Endothelial cell of umbilical vein (primary cell): ENCODE results near the gene B3GALT5. TPM values are rescaled to one million over a fixed set of nuclear protein-coding genes. Genes with fewer than 3 reads are reported as not detected.

ENCODE experiments used
- BruUV-seq: library from RNA; stranded (reverse); fragments of 400-500 nt; replicated peaks from 2 replicates; lab custom pipeline; 2021; lab: Mats Ljungman, UMichigan
- CTCF ChIA-PET: fragments of 300-600, 350-600 bp; sonication (Branson Sonifier 250); formaldehyde crosslinking; loops from one replicate; lab custom pipeline; 2021; ENCODE audit warnings: antibody characterized with exemption, inconsistent platforms; lab: Charles Lee
- POLR2A ChIA-PET: fragments of 300-600, 350-600 bp; sonication (Branson Sonifier 250); formaldehyde crosslinking; loops from one replicate; lab custom pipeline; 2021; ENCODE audit warnings: antibody characterized with exemption, inconsistent platforms; lab: Charles Lee
- DNase-seq: peaks from one replicate; pipeline ENCODE4 v3.0.0-alpha.2; 2011; ENCODE audit warnings: low read depth, low spot score
- FAIRE-seq: peaks from 2 replicates; lab custom pipeline; 2011; peaks lifted over from hg19 to GRCh38; lab: Jason Lieb, UNC
- H2AFZ ChIP-seq: 2 replicates; pipeline ENCODE4 v1.6.0; 2012; ENCODE audit warnings: low read depth, low read length, control low read depth, inconsistent platforms
- H3K27ac ChIP-seq: 2 replicates; pipeline ENCODE4 v1.5.1; 2011; ENCODE audit warnings: low read depth, mild to moderate bottlenecking, control low read depth, low read length, moderate library complexity; ENCODE audit not compliant: insufficient read depth
- H3K27me3 ChIP-seq, 2 experiments: 2 replicates each; pipeline versions ENCODE4 v1.6.0 to v1.6.1; 2011; ENCODE audit warnings: low read length in 2 of 2, mixed read lengths in 1 of 2; ENCODE audit not compliant: control insufficient read depth in 2 of 2, insufficient read depth in 2 of 2
- H3K36me3 ChIP-seq, 2 experiments: 2 replicates in 1 of 2; 3 replicates in 1 of 2; pipeline ENCODE4 v1.5.1; 2011; ENCODE audit warnings: low read length in 2 of 2, mild to moderate bottlenecking in 1 of 2, moderate library complexity in 1 of 2; ENCODE audit not compliant: control insufficient read depth in 2 of 2, insufficient read depth in 2 of 2; ENCODE audit errors: extremely low read depth in 1 of 2
- H3K4me1 ChIP-seq: 3 replicates; pipeline ENCODE4 v1.5.1; 2011; ENCODE audit warnings: mild to moderate bottlenecking, low read length; ENCODE audit not compliant: control insufficient read depth, insufficient read depth; ENCODE audit errors: extremely low read depth
- H3K4me2 ChIP-seq: 2 replicates; pipeline ENCODE4 v1.6.1; 2011; ENCODE audit warnings: low read length, control low read depth, mixed read lengths; ENCODE audit not compliant: insufficient read depth
- H3K4me3 ChIP-seq, 3 experiments: fragments of 200-600 bp in 1 of 3; sonication (generic), shearing (Covaris generic) in 1 of 3; replicated peaks in 1 of 3; 2 replicates each; pipeline ENCODE4 v1.5.1; 2011 to 2016; ENCODE audit warnings: control low read depth in 3 of 3, low read length in 3 of 3, mild to moderate bottlenecking in 2 of 3, inconsistent platforms in 1 of 3, low read depth in 1 of 3, moderate library complexity in 1 of 3; ENCODE audit not compliant: insufficient read depth in 1 of 3
- H3K79me2 ChIP-seq: 2 replicates; pipeline ENCODE4 v1.6.0; 2012; ENCODE audit warnings: low read length, inconsistent platforms; ENCODE audit not compliant: control insufficient read depth, insufficient read depth
- H3K9ac ChIP-seq: replicated peaks from 2 replicates; pipeline ENCODE3; 2011; ENCODE audit warnings: low read length, control low read depth; ENCODE audit not compliant: insufficient read depth; ENCODE audit errors: extremely low read depth
- H3K9me1 ChIP-seq: replicated peaks from 3 replicates; pipeline ENCODE4 v1.6.0; 2011; ENCODE audit warnings: mild to moderate bottlenecking, low read length; ENCODE audit not compliant: control insufficient read depth, insufficient read depth; ENCODE audit errors: extremely low read depth
- H3K9me3 ChIP-seq: replicated peaks from 2 replicates; pipeline ENCODE4 v1.5.1; 2012; ENCODE audit warnings: low read length, inconsistent platforms; ENCODE audit not compliant: control insufficient read depth, insufficient read depth
- H4K20me1 ChIP-seq: replicated peaks from 2 replicates; pipeline ENCODE3; 2011; ENCODE audit warnings: mild to moderate bottlenecking, low read length; ENCODE audit not compliant: control insufficient read depth, insufficient read depth; ENCODE audit errors: extremely low read depth
- CTCF ChIP-seq, 2 donors: IDR thresholded peaks; 1 replicate in 1 of 2; 2 replicates in 1 of 2; pipeline ENCODE4 v1.5.1; 2011; ENCODE audit warnings: low read length in 2 of 2, mild to moderate bottlenecking in 2 of 2, moderate library complexity in 2 of 2, control low read depth in 1 of 2, inconsistent platforms in 1 of 2, low read depth in 1 of 2; ENCODE audit not compliant: insufficient read depth in 1 of 2; ENCODE audit errors: extremely low read depth in 1 of 2
- EZH2 ChIP-seq: IDR thresholded peaks from 2 replicates; pipeline ENCODE4 v1.6.1; 2012; ENCODE audit warnings: borderline replicate concordance, low read depth, mild to moderate bottlenecking, moderate library complexity, low read length, inconsistent platforms; ENCODE audit not compliant: severe bottlenecking
- FOS ChIP-seq: IDR thresholded peaks from 2 replicates; pipeline ENCODE4 v1.6.1; 2011; ENCODE audit warnings: mild to moderate bottlenecking, low read length, moderate library complexity, borderline replicate concordance; ENCODE audit not compliant: insufficient read depth
- GATA2 ChIP-seq: IDR thresholded peaks from 2 replicates; pipeline ENCODE4 v1.7.0; 2011; ENCODE audit warnings: low read depth, mild to moderate bottlenecking, moderate library complexity, mixed read lengths, low read length; ENCODE audit not compliant: insufficient read length, insufficient read depth
- JUN ChIP-seq: IDR thresholded peaks from 2 replicates; pipeline ENCODE4 v1.6.1; 2011; ENCODE audit warnings: borderline replicate concordance, low read depth; ENCODE audit not compliant: insufficient read length, insufficient read depth
- MAX ChIP-seq: IDR thresholded peaks from 2 replicates; pipeline ENCODE4 v1.6.1; 2011; ENCODE audit not compliant: insufficient read depth, insufficient read length
- MYC ChIP-seq: IDR thresholded peaks from one replicate; pipeline ENCODE4 v1.6.1; 2011; ENCODE audit warnings: mild to moderate bottlenecking, low read depth, low read length
- POLR2A ChIP-seq: IDR thresholded peaks from 2 replicates; pipeline ENCODE4 v1.6.1; 2012; ENCODE audit warnings: low read depth, mild to moderate bottlenecking, control low read depth, low read length
- POLR2AphosphoS5 ChIP-seq: IDR thresholded peaks from 2 replicates; pipeline ENCODE4 v1.6.1; 2012; ENCODE audit warnings: low read depth, mild to moderate bottlenecking, control low read depth, low read length, moderate library complexity; ENCODE audit not compliant: insufficient read depth
- dilution Hi-C: fragments of 300-500 bp; cut with MboI; formaldehyde crosslinking; loops from one replicate; pipeline ENCODE4 v1.15.0; 2019; ENCODE audit warnings: low sequenced_read_pairs; ENCODE audit not compliant: extremely low pct_ligation_motif_present
- intact Hi-C: fragments of 100-400 bp; cut with micrococcal nuclease; formaldehyde crosslinking; loops from one replicate; pipeline ENCODE4 v1.10.0; 2022
- polyA plus RNA-seq, 4 experiments: library from polyadenylated mRNA; depleted of rRNA in 3 of 4; stranded (reverse) in 3 of 4; unstranded in 1 of 4; fragments of >200 nt; gene quantifications; 2 replicates each; pipeline versions ENCODE4 v1.2.1 to v1.2.3, GENCODE V29; 2011 to 2012; ENCODE audit warnings: missing spikeins in 1 of 4
- total RNA-seq: library from RNA; stranded (reverse); gene quantifications from 2 replicates; pipeline ENCODE4 v1.2.3, GENCODE V29; 2021

Gene B3GALT5
- total and polyA plus RNA-seq, 2 donors (not counting 3 experiments of a cell fraction or from before 2014, with no cell fraction given) = 0.04 TPM; not detected in 1

- Histone ChIP-seq H2AFZ (no peak overlapping the region), H3K27ac (no peak overlapping the region), H4K20me1 (no peaks in the 10 kb centered on the region), H3K4me1 (no peaks in the 10 kb centered on the region), H3K4me2 (no peak overlapping the region), H3K9me1 (no peaks in the 10 kb centered on the region), H3K9ac (no peak overlapping the region), H3K36me3 (no peaks in the 10 kb centered on the region), H3K4me3 (no peak overlapping the region), H3K27me3 (no peaks in the 10 kb centered on the region), H3K9me3 (no peaks in the 10 kb centered on the region), H3K79me2 (no peaks in the 10 kb centered on the region)
- FAIRE-seq = no peak
- TF ChIP-seq CTCF (IDR thresholded peaks at IDR 0.05; ENCODE audit: extremely low read depth in 1 of 2, insufficient read depth in 1 of 2, low read depth in 1 of 2, low read length in 2 of 2) = no peak
- no peak for TF ChIP-seq POLR2AphosphoS5
- BruUV-seq = no TSS peak
- intact Hi-C loops (no loop called here), dilution Hi-C loops (no loop called here)
- DNase-seq = no peak
- POLR2A ChIA-PET = no interaction called here
- CTCF ChIA-PET = no interaction called here
These were observed 54.1 kb downstream of the B3GALT5 start for GRCh38 chr21:39666681-39667315.

- no peak overlapping the region for H3K4me3 ChIP-seq
- no peaks in the 10 kb centered on the region for H4K20me1 ChIP-seq
- BruUV-seq = no TSS peak
- dilution Hi-C loops = no loop called here
- H3K4me1 ChIP-seq = no peaks in the 10 kb centered on the region
- intact Hi-C loops = no loop called here
- no peaks in the 10 kb centered on the region for H3K79me2 ChIP-seq
- no peaks in the 10 kb centered on the region for H3K36me3 ChIP-seq
- no peak overlapping the region for H3K9ac ChIP-seq
- no peaks in the 10 kb centered on the region for H3K9me1 ChIP-seq
- POLR2A ChIA-PET = no interaction called here
- no peaks in the 10 kb centered on the region for H3K9me3 ChIP-seq
- TF ChIP-seq POLR2A = no peak
- no peak for TF ChIP-seq MYC
- TF ChIP-seq EZH2 = no peak
- TF ChIP-seq GATA2 = no peak
- TF ChIP-seq FOS = no peak
- TF ChIP-seq CTCF (IDR thresholded peaks at IDR 0.05; ENCODE audit: extremely low read depth in 1 of 2, insufficient read depth in 1 of 2, low read depth in 1 of 2, low read length in 2 of 2) = no peak
- TF ChIP-seq MAX = no peak
- no peak for TF ChIP-seq JUN
- TF ChIP-seq POLR2AphosphoS5 = no peak
- H3K4me2 ChIP-seq = no peak overlapping the region
- CTCF ChIA-PET = no interaction called here
- FAIRE-seq = no peak
- H3K27me3 ChIP-seq = no peaks in the 10 kb centered on the region
- H2AFZ ChIP-seq = no peak overlapping the region
- no peak overlapping the region for H3K27ac ChIP-seq
- DNase-seq = no peak
These were observed 54.7 kb downstream of the B3GALT5 start for GRCh38 chr21:39667353-39667891.
